Nephron progenitor cell (in vitro differentiated cells): ENCODE data around the gene FOXP3.

ENCODE experiments used
- DNase-seq: peaks from one replicate; pipeline ENCODE4 v3.0.0; 2021
- H3K27ac Mint-ChIP-seq: 2 replicates; pipeline ENCODE4 v1.8.0; 2021; ENCODE audit warnings: mild to moderate bottlenecking, moderate library complexity, mixed read lengths
- H3K27me3 Mint-ChIP-seq: 2 replicates; pipeline ENCODE4 v1.8.0; 2021; ENCODE audit warnings: mild to moderate bottlenecking, low read depth, mixed read lengths; ENCODE audit not compliant: poor library complexity
- H3K36me3 Mint-ChIP-seq: 2 replicates; pipeline ENCODE4 v1.8.0; 2021; ENCODE audit warnings: low read depth, mixed read lengths
- H3K4me1 Mint-ChIP-seq: 2 replicates; pipeline ENCODE4 v1.8.0; 2021; ENCODE audit warnings: mixed read lengths
- H3K4me3 Mint-ChIP-seq: 2 replicates; pipeline ENCODE4 v1.8.0; 2021; ENCODE audit warnings: mild to moderate bottlenecking, moderate library complexity, mixed read lengths
- H3K9me3 Mint-ChIP-seq: 2 replicates; pipeline ENCODE4 v1.8.0; 2021; ENCODE audit warnings: mild to moderate bottlenecking, moderate library complexity, mixed read lengths
- CTCF ChIP-seq: fragments of 200-600 bp; sonication (generic); IDR thresholded peaks from 2 replicates; pipeline ENCODE4 v1.5.0; 2021; ENCODE audit warnings: antibody characterized with exemption

FOXP3 gene

GRCh38 chrX:49270249-49270921, 5.9 kb upstream of the FOXP3 start:
- peaks cover 15% of the 10 kb centered on the region for H3K36me3 Mint-ChIP-seq
- H3K9me3 Mint-ChIP-seq, result peaks cover 53% of the 10 kb centered on the region
- TF ChIP-seq CTCF, result no peak
- H3K4me1 Mint-ChIP-seq, result peaks cover 70% of the 10 kb centered on the region
- no peaks in the 10 kb centered on the region for H3K27me3 Mint-ChIP-seq
- no peak overlapping the region for H3K27ac Mint-ChIP-seq
- peak overlapping the region; percentile 72 for H3K4me3 Mint-ChIP-seq
- no peak for DNase-seq

- TF ChIP-seq CTCF, result no peak
- H3K4me3 Mint-ChIP-seq, result peak within 1 kb of the TSS; percentile 93
- H3K9me3 Mint-ChIP-seq, result peaks cover 53% of the 10 kb centered on the region
- peaks cover 70% of the 10 kb centered on the region for H3K4me1 Mint-ChIP-seq
- DNase-seq, result no peak
- H3K27ac Mint-ChIP-seq, result peak within 1 kb of the TSS; percentile 100
- peaks cover 9% of the 10 kb centered on the region for H3K36me3 Mint-ChIP-seq
- no peaks in the 10 kb centered on the region for H3K27me3 Mint-ChIP-seq
Measured at GRCh38 chrX:49269767-49270248, 5.3 kb upstream of the FOXP3 start, which contains the start of gene PPP1R3F. PPP1R3F (plus strand) TSS chrX:49269793; CDS start chrX:49269870, 77 bp downstream.

- no peak for TF ChIP-seq CTCF
- Mint-ChIP-seq H3K27me3 (no peaks in the 10 kb centered on the region), H3K27ac (peak overlapping the region; percentile 100)
Measured at GRCh38 chrX:49269010-49269766, 4.7 kb upstream of the FOXP3 start.

GRCh38 chrX:49268702-49269009, 4.1 kb upstream of the FOXP3 start:
- Mint-ChIP-seq H3K36me3 (peaks cover 7% of the 10 kb centered on the region), H3K27ac (peak overlapping the region; percentile 100), H3K4me1 (peaks cover 74% of the 10 kb centered on the region), H3K4me3 (peak overlapping the region; percentile 93), H3K9me3 (peaks cover 57% of the 10 kb centered on the region), H3K27me3 (no peaks in the 10 kb centered on the region)
- DNase-seq, result no peak
- TF ChIP-seq CTCF, result no peak

More at GRCh38 chrX:49269010-49269766, 4.7 kb upstream of the FOXP3 start:
- DNase-seq, result peak; percentile 88
- Mint-ChIP-seq H3K9me3 (peaks cover 52% of the 10 kb centered on the region), H3K36me3 (peaks cover 7% of the 10 kb centered on the region), H3K4me1 (peaks cover 68% of the 10 kb centered on the region), H3K4me3 (peak overlapping the region; percentile 93)

- peaks cover 58% of the 10 kb centered on the region for H3K4me1 Mint-ChIP-seq
- H3K4me3 Mint-ChIP-seq, result peak overlapping the region; percentile 72
- H3K27ac Mint-ChIP-seq, result peak overlapping the region; percentile 26
- peaks cover 69% of the 10 kb centered on the region for H3K9me3 Mint-ChIP-seq
- TF ChIP-seq CTCF, result no peak
- peaks cover 7% of the 10 kb centered on the region for H3K36me3 Mint-ChIP-seq
- DNase-seq, result peak; percentile 10
- H3K27me3 Mint-ChIP-seq, result peaks cover 4% of the 10 kb centered on the region
Measured at GRCh38 chrX:49266523-49267445, 2.3 kb upstream of the FOXP3 start.
